ENCODE data around the gene COTL1. TPM values are rescaled to one million over a fixed set of nuclear protein-coding genes. Genes with fewer than 3 reads are reported as not detected.

COTL1 gene
- total RNA-seq, 1 experiment from 2014 or later, result 162 TPM

DNA sequence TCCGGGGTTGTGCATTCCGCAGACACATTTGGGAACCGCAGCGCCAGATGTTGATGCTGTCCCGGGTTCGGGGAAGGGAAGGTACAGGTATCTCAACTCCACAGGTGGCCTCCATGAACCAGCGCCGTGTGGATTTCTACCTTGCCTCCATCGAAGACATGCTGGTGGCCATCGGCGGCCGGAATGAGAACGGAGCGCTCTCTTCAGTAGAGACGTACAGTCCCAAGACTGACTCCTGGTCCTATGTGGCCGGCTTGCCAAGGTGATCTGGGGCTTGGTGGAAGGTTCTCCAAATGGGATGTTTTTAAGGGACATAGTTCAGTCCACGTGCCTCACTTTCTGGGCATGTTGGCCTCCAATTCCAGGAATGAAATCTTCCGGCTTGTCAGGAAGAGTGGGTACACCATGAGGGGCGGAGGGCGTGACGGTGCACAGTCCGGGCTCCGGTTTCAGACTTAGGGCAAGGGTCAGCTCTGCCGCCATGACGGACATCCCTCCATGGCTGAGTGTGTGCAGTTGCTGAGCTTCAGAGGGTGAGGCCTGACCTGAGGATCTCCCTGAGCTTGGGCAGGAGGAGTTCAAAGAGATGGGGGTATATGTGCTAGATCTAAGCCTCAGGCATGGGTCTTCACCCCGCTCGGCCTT is 41.9 kb upstream of the COTL1 start:
- H3K79me2 ChIP-seq (ENCODE audit: low read length), result no peaks in the 10 kb centered on the region
- H3K9ac ChIP-seq (ENCODE audit: low read length), result no peak overlapping the region
- H3K4me3 ChIP-seq (ENCODE audit: low read length), result no peak overlapping the region
- H3K9me2 ChIP-seq (replicated peaks; ENCODE audit: insufficient read depth, low read length), result no peaks in the 10 kb centered on the region
- no peak overlapping the region for H3K27ac ChIP-seq (ENCODE audit: low read length)
- no peak overlapping the region for H2AFZ ChIP-seq (ENCODE audit: low read length)
- no peak overlapping the region for H3K4me2 ChIP-seq (ENCODE audit: low read depth, low read length, poor library complexity, severe bottlenecking)
- no peak for DNase-seq
- H3K36me3 ChIP-seq (ENCODE audit: insufficient read depth, low read length), result peaks cover 8% of the 10 kb centered on the region; the same call in 1 of the 2 replicates
- H3K27me3 ChIP-seq (ENCODE audit: low read length), result no peaks in the 10 kb centered on the region
- H3K4me1 ChIP-seq (ENCODE audit: low read length), result peaks cover 15% of the 10 kb centered on the region
- H3K9me3 ChIP-seq (ENCODE audit: low read length), result no peaks in the 10 kb centered on the region
- H4K20me1 ChIP-seq (ENCODE audit: insufficient read depth, low read depth, low read length), result no peaks in the 10 kb centered on the region

DNA sequence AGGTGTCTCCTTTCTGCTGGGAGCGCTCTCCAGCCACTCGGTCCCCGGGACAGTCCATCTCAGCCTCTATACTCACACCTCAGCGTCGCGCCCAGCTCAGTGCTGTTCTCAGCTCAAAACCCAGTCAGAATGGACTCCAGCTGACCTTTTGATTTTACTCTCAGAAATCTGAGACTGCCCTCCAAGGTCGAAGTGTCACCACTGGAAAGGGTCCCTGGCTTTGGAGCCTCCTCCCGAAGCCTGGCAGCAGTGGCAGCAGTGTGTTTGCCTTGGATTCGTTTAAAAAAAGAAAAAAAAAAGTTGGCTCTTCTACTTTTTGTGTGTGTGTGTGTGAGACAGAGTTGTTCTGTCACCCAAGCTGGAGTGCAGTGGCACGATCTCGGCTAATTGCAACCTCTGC is 40.8 kb upstream of the COTL1 start:
- H3K36me3 ChIP-seq (ENCODE audit: insufficient read depth, low read length), result peaks cover 8% of the 10 kb centered on the region; the same call in 1 of the 2 replicates
- H3K9ac ChIP-seq (ENCODE audit: low read length), result no peak overlapping the region
- H3K9me3 ChIP-seq (ENCODE audit: low read length), result no peaks in the 10 kb centered on the region
- no peak overlapping the region for H3K27ac ChIP-seq (ENCODE audit: low read length)
- no peak overlapping the region for H3K4me2 ChIP-seq (ENCODE audit: low read depth, low read length, poor library complexity, severe bottlenecking)
- no peaks in the 10 kb centered on the region for H4K20me1 ChIP-seq (ENCODE audit: insufficient read depth, low read depth, low read length)
- no peak overlapping the region for H2AFZ ChIP-seq (ENCODE audit: low read length)
- no peaks in the 10 kb centered on the region for H3K79me2 ChIP-seq (ENCODE audit: low read length)
- no peak for DNase-seq
- no peaks in the 10 kb centered on the region for H3K27me3 ChIP-seq (ENCODE audit: low read length)
- H3K4me3 ChIP-seq (ENCODE audit: low read length), result no peak overlapping the region
- H3K4me1 ChIP-seq (ENCODE audit: low read length), result peaks cover 13% of the 10 kb centered on the region
- no peaks in the 10 kb centered on the region for H3K9me2 ChIP-seq (replicated peaks; ENCODE audit: insufficient read depth, low read length)

DNA sequence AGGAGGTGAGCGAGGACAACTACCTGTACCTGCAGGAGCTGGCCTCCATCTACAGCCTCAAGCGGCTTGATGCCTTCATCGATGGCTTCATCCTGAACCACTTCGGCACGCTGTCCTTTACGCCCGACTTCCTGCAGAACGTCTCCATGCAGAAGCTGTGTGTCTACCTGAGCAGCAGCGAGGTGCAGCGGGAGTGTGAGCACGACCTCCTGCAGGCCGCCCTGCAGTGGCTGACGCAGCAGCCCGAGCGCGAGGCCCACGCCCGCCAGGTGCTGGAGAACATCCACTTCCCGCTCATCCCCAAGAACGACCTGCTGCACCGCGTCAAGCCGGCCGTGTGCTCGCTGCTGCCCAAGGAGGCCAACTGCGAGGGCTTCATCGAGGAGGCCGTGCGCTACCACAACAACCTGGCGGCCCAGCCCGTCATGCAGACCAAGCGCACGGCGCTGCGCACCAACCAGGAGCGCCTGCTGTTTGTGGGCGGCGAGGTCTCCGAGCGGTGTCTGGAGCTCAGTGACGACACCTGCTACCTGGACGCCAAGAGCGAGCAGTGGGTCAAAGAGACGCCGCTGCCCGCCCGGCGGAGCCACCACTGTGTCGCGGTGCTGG is 39.5 kb upstream of the COTL1 start:
- Histone ChIP-seq H4K20me1 (ENCODE audit: insufficient read depth, low read depth, low read length) (no peaks in the 10 kb centered on the region), H3K27me3 (ENCODE audit: low read length) (no peaks in the 10 kb centered on the region), H3K4me3 (ENCODE audit: low read length) (no peak overlapping the region), H3K9ac (ENCODE audit: low read length) (no peak overlapping the region), H3K4me2 (ENCODE audit: low read depth, low read length, poor library complexity, severe bottlenecking) (no peak overlapping the region), H3K79me2 (ENCODE audit: low read length) (no peaks in the 10 kb centered on the region), H3K27ac (ENCODE audit: low read length) (no peak overlapping the region), H3K9me2 (replicated peaks; ENCODE audit: insufficient read depth, low read length) (no peaks in the 10 kb centered on the region), H3K4me1 (ENCODE audit: low read length) (no peaks in the 10 kb centered on the region; the same call in 1 of the 2 replicates), H3K9me3 (ENCODE audit: low read length) (no peaks in the 10 kb centered on the region), H2AFZ (ENCODE audit: low read length) (no peak overlapping the region), H3K36me3 (ENCODE audit: insufficient read depth, low read length) (peaks cover 5% of the 10 kb centered on the region; the same call in 1 of the 2 replicates)
- DNase-seq, result no peak

DNA sequence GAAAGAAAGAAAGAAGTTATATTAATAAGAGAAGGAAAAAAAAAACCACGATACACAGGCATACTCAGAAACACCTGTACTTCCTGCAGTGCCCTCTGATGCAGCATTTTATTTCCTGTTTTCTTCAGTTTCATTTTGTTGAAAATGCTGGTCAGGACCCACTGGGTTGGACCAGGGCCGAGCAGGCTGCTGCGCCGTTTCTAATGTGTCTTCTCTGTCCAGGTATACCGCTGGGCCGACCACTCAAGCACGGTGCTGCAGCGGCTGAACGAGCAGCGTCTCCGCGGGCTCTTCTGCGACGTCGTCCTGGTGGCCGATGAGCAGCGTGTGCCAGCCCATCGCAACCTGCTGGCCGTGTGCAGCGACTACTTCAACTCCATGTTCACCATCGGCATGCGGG is 38.8 kb upstream of the COTL1 start:
- Histone ChIP-seq H3K9ac (ENCODE audit: low read length) (no peak overlapping the region), H2AFZ (ENCODE audit: low read length) (no peak overlapping the region), H3K36me3 (ENCODE audit: insufficient read depth, low read length) (0 out of 2 replicates have a peak, but pooled peaks cover 2% of the 10 kb centered on the region), H3K9me2 (replicated peaks; ENCODE audit: insufficient read depth, low read length) (no peaks in the 10 kb centered on the region), H3K9me3 (ENCODE audit: low read length) (no peaks in the 10 kb centered on the region), H3K79me2 (ENCODE audit: low read length) (no peaks in the 10 kb centered on the region), H3K27ac (ENCODE audit: low read length) (no peak overlapping the region), H3K4me3 (ENCODE audit: low read length) (no peak overlapping the region), H3K27me3 (ENCODE audit: low read length) (no peaks in the 10 kb centered on the region), H3K4me2 (ENCODE audit: low read depth, low read length, poor library complexity, severe bottlenecking) (no peak overlapping the region), H4K20me1 (ENCODE audit: insufficient read depth, low read depth, low read length) (no peaks in the 10 kb centered on the region), H3K4me1 (ENCODE audit: low read length) (no peaks in the 10 kb centered on the region)
- DNase-seq, result no peak

DNA sequence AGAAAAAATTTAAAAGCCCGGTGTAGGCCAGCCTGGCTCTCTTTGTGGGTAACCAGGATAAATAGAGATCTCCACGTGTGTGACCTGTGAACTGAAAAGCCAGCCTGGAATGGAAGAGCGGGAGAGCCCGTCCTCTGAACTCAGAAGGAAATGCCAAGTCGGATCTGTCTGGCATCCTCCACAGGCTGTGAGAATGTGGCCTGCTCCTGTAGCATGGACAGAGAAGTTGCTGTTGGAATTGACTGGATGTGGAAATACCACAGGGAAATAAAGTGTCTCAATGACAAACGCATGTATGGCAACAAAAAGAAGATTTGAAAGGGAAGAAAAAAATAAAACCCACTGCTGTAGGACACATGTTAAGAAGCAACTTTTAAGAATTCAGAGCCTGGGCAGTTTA is 37.1 kb upstream of the COTL1 start:
- 0 out of 2 replicates have a peak, but pooled peaks cover 2% of the 10 kb centered on the region for H3K36me3 ChIP-seq (ENCODE audit: insufficient read depth, low read length)
- H3K27ac ChIP-seq (ENCODE audit: low read length), result no peak overlapping the region
- H3K9ac ChIP-seq (ENCODE audit: low read length), result no peak overlapping the region
- no peaks in the 10 kb centered on the region for H3K9me3 ChIP-seq (ENCODE audit: low read length)
- no peaks in the 10 kb centered on the region for H4K20me1 ChIP-seq (ENCODE audit: insufficient read depth, low read depth, low read length)
- DNase-seq, result no peak
- H3K27me3 ChIP-seq (ENCODE audit: low read length), result no peaks in the 10 kb centered on the region
- no peaks in the 10 kb centered on the region for H3K4me1 ChIP-seq (ENCODE audit: low read length)
- H3K79me2 ChIP-seq (ENCODE audit: low read length), result no peaks in the 10 kb centered on the region
- H2AFZ ChIP-seq (ENCODE audit: low read length), result no peak overlapping the region
- H3K4me3 ChIP-seq (ENCODE audit: low read length), result no peak overlapping the region
- no peaks in the 10 kb centered on the region for H3K9me2 ChIP-seq (replicated peaks; ENCODE audit: insufficient read depth, low read length)
- H3K4me2 ChIP-seq (ENCODE audit: low read depth, low read length, poor library complexity, severe bottlenecking), result no peak overlapping the region

DNA sequence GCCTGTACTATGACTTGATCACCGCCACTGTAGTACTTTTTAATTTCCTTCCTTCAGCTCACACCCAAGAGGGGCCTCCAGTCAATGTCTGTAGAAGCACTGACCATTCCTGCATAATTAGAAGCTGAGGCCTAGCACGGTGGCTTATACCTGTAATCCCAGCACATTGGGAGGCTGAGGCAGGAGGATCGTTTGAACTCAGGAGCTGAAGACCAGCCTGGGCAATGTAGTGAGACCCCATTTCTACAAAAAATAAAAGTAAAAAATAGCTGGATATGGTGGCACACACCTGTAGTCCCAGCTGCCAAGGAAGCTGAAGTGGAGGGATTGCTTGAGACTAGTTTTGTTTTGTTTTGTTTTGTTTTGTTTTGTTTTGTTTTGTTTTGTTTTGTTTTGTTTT is 36.4 kb upstream of the COTL1 start:
- Histone ChIP-seq H3K27ac (ENCODE audit: low read length) (no peak overlapping the region), H2AFZ (ENCODE audit: low read length) (no peak overlapping the region), H3K4me2 (ENCODE audit: low read depth, low read length, poor library complexity, severe bottlenecking) (no peak overlapping the region), H3K9me2 (replicated peaks; ENCODE audit: insufficient read depth, low read length) (no peaks in the 10 kb centered on the region), H3K27me3 (ENCODE audit: low read length) (no peaks in the 10 kb centered on the region), H3K36me3 (ENCODE audit: insufficient read depth, low read length) (no peaks in the 10 kb centered on the region), H3K9ac (ENCODE audit: low read length) (no peak overlapping the region), H4K20me1 (ENCODE audit: insufficient read depth, low read depth, low read length) (peaks cover 2% of the 10 kb centered on the region; the same call in 1 of the 2 replicates), H3K4me1 (ENCODE audit: low read length) (peaks cover 4% of the 10 kb centered on the region), H3K4me3 (ENCODE audit: low read length) (no peak overlapping the region), H3K9me3 (ENCODE audit: low read length) (no peaks in the 10 kb centered on the region), H3K79me2 (ENCODE audit: low read length) (peaks cover 3% of the 10 kb centered on the region; the same call in 1 of the 2 replicates)
- DNase-seq, result no peak

DNA sequence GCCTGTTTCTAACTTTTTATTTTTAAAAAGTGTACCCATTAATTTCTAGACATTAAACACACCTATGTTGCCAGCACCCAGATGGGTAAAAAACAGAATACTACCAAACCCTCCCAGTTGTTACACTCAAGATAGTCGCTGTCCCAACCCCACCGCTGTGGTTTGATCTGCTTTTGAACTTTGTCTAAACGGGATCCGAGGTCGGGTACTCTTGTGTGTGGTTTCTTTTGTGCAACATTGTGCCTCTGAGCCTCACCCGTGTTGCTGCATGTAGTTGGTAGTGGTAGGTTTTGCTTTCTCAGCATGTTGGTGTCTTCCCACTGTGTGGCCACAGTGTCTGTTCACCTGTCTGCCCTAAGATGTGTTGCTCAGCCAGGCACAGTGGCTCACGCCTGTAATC is 34.7 kb upstream of the COTL1 start:
- H3K9me3 ChIP-seq (ENCODE audit: low read length), result no peaks in the 10 kb centered on the region
- no peak overlapping the region for H3K9ac ChIP-seq (ENCODE audit: low read length)
- H3K9me2 ChIP-seq (replicated peaks; ENCODE audit: insufficient read depth, low read length), result no peaks in the 10 kb centered on the region
- no peak overlapping the region for H2AFZ ChIP-seq (ENCODE audit: low read length)
- H4K20me1 ChIP-seq (ENCODE audit: insufficient read depth, low read depth, low read length), result peaks cover 5% of the 10 kb centered on the region; the same call in 1 of the 2 replicates
- peaks cover 8% of the 10 kb centered on the region; the same call in 1 of the 2 replicates for H3K79me2 ChIP-seq (ENCODE audit: low read length)
- H3K4me2 ChIP-seq (ENCODE audit: low read depth, low read length, poor library complexity, severe bottlenecking), result no peak overlapping the region
- H3K27ac ChIP-seq (ENCODE audit: low read length), result no peak overlapping the region
- no peak overlapping the region for H3K4me3 ChIP-seq (ENCODE audit: low read length)
- H3K36me3 ChIP-seq (ENCODE audit: insufficient read depth, low read length), result no peaks in the 10 kb centered on the region
- H3K4me1 ChIP-seq (ENCODE audit: low read length), result peaks cover 13% of the 10 kb centered on the region
- no peaks in the 10 kb centered on the region for H3K27me3 ChIP-seq (ENCODE audit: low read length)
- no peak for DNase-seq

DNA sequence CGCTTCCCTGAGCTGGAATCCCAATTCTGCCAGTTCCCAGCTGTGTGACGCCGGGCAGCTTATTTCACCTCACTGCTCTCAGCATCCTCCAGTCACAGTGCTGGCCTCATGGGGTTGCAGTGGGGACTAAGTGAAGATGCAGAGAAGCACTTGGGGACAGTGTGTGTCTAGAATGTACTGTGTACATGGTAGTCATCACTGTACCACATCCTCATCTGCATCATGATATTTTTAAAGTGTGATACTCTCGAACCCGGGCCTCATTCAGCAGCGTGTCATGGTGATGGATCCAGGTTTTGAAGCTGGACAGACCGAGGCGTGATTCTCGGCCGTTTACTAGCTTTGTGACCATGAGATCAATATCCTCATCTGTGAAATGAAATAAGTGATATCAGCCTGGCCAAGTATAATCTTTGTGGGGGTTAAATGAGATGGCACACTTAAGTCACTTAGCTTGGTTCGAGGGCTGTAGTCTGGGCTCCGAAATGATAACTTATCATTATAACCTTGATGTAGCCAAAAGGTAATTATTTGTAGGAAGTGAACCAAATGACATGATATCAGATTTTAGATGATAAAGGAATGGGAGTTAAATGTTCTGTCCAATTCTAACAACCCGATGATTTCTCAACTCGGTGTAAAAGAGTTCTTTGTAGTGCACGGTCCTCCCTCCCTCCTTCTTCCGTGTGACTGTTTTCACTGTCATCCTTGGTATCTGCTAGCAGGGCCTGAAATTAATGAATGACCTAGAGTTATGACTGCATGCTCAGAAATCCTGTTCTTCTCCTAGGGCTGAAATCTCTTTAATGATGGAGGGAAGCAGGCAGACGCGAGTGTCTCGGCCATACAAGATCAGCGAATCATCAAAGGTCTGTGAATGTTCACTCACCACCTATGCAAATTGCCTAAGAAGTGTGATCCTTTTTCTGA is 32.4 kb upstream of the COTL1 start:
- DNase-seq, result no peak
- no peak overlapping the region for H3K4me3 ChIP-seq (ENCODE audit: low read length)
- H3K27ac ChIP-seq (ENCODE audit: low read length), result no peak overlapping the region
- H3K4me1 ChIP-seq (ENCODE audit: low read length), result peaks cover 13% of the 10 kb centered on the region
- no peak overlapping the region for H3K4me2 ChIP-seq (ENCODE audit: low read depth, low read length, poor library complexity, severe bottlenecking)
- no peaks in the 10 kb centered on the region for H3K27me3 ChIP-seq (ENCODE audit: low read length)
- H3K9me3 ChIP-seq (ENCODE audit: low read length), result no peaks in the 10 kb centered on the region
- H2AFZ ChIP-seq (ENCODE audit: low read length), result no peak overlapping the region
- H3K36me3 ChIP-seq (ENCODE audit: insufficient read depth, low read length), result no peaks in the 10 kb centered on the region
- peaks cover 8% of the 10 kb centered on the region; the same call in 1 of the 2 replicates for H3K79me2 ChIP-seq (ENCODE audit: low read length)
- peaks cover 5% of the 10 kb centered on the region; the same call in 1 of the 2 replicates for H4K20me1 ChIP-seq (ENCODE audit: insufficient read depth, low read depth, low read length)
- no peaks in the 10 kb centered on the region for H3K9me2 ChIP-seq (replicated peaks; ENCODE audit: insufficient read depth, low read length)
- H3K9ac ChIP-seq (ENCODE audit: low read length), result no peak overlapping the region

Data from Karpas-422 (cell line).